ENCODE measurements around the gene LCOR.

The LCOR gene

GRCh38 chr10:97037365-97038361 lies 205.6 kb downstream of the LCOR start:
- DNase-seq = peak; percentile 84

- DNase-seq = no peak
Observed at GRCh38 chr10:97038688-97039087, 206.6 kb downstream of the LCOR start.

GRCh38 chr10:97039538-97040247 lies 207.6 kb downstream of the LCOR start:
- no peak for DNase-seq

GRCh38 chr10:97040248-97040584 lies 208.1 kb downstream of the LCOR start:
- DNase-seq = no peak

GRCh38 chr10:97040706-97041105 lies 208.6 kb downstream of the LCOR start:
- no peak for DNase-seq

GRCh38 chr10:97042081-97042480 lies 210.0 kb downstream of the LCOR start:
- DNase-seq = no peak

GRCh38 chr10:97042716-97043562 lies 210.8 kb downstream of the LCOR start:
- no peak for DNase-seq

GRCh38 chr10:97043563-97043855 lies 211.4 kb downstream of the LCOR start:
- DNase-seq = no peak

Data from NCI-H510A treated with DMSO at 0.1 percent for 48 hours (cell line).